Stimulated activated effector memory CD8-positive, alpha-beta T cell treated with anti-CD3 and anti-CD28 coated beads, Interleukin-12 subunit alpha, Interleukin-12 subunit beta, amount 100 ng/mL, for 72 hours (primary cell): ENCODE results near the gene CCDC167.

Experiments
- ATAC-seq: fragments of 150-1000 bp; cut with Tn5 transposase; 2 replicates; pipeline ENCODE4 v1.10.0; 2021
- DNase-seq, 2 donors: peaks; one replicate each; pipeline ENCODE4 v3.0.0; 2021 to 2022; ENCODE audit warnings: low spot score in 2 of 2
- H3K27ac Mint-ChIP-seq: one replicate; pipeline ENCODE4 v1.8.0; 2022; ENCODE audit warnings: mild to moderate bottlenecking, mixed read lengths
- H3K36me3 Mint-ChIP-seq: one replicate; pipeline ENCODE4 v1.8.0; 2022; ENCODE audit warnings: mild to moderate bottlenecking, mixed read lengths
- H3K4me1 Mint-ChIP-seq: one replicate; pipeline ENCODE4 v1.8.0; 2022; ENCODE audit warnings: mixed read lengths
- H3K4me3 Mint-ChIP-seq: one replicate; pipeline ENCODE4 v1.8.0; 2022; ENCODE audit warnings: mild to moderate bottlenecking, mixed read lengths
- H3K9me3 Mint-ChIP-seq: one replicate; pipeline ENCODE4 v1.8.0; 2022; ENCODE audit warnings: mixed read lengths

The CCDC167 gene

DNA sequence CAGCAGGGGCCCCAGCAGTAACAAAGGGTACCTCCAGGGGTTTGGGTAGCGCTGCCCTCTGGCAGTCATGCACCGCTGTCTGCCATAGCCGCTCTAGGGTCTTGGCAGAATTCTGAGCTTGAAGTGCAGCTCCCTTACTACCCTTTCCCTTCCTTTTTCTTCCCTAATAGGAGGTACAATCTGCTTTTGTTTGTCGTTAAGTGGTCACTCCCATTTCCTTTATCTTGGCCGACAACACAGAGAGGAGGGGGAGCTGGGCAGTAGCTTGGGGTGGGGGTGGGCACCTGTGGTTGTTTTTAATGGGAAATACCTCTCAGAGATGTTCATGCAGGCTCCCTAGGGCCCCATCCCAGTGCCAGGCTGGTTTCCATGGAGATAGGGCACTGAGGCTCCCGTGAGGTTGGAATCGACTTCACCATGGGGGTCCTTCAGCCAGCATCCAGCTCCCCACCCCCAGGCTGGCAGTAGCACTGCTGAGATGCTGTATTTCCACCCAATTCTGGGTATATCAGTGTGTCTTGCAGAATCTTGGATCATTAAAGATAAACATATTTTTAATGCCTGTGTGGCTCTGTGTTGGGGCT, 18.6 kb downstream of the CCDC167 start:
- Mint-ChIP-seq H3K9me3 (no peaks in the 10 kb centered on the region), H3K4me1 (peaks cover 19% of the 10 kb centered on the region), H3K27ac (peak overlapping the region; percentile 87), H3K36me3 (peaks cover 77% of the 10 kb centered on the region), H3K4me3 (no peak overlapping the region)
- DNase-seq: no peak
- no peak for ATAC-seq

DNA sequence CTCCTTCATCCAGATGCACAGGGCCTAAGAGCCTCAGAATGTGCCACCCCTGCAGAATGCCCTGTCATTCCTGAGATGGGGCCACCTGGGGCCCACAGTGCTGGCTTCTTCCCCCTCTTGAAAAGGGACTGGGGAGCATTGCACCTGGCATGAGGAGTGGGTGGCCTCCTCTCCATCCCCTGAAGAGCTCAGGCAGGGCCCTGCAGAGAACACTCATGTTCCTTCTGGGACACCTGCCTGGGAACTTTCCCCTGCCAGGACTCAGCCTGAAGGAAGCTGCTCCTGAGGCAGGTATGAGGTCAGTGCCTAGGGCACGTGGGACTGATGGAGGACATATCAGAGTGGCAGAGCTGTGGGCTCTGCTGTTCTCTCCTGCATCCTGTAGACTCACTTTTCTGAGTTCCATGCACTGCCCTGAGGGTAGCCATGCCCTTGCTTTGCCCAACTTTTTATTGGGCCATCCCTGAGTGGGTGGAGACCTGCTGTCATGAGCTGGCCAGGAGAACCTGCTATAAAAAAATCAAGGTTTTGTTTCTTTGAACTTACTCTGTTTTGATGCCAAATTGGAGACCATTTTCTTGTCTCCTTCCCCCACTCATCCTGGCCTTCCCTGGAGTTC, 19.5 kb downstream of the CCDC167 start:
- H3K4me1 Mint-ChIP-seq: peaks cover 19% of the 10 kb centered on the region
- H3K9me3 Mint-ChIP-seq: no peaks in the 10 kb centered on the region
- no peak for DNase-seq
- no peak overlapping the region for H3K4me3 Mint-ChIP-seq
- H3K27ac Mint-ChIP-seq: peak overlapping the region; percentile 43
- peaks cover 84% of the 10 kb centered on the region for H3K36me3 Mint-ChIP-seq
- ATAC-seq: no peak

DNA sequence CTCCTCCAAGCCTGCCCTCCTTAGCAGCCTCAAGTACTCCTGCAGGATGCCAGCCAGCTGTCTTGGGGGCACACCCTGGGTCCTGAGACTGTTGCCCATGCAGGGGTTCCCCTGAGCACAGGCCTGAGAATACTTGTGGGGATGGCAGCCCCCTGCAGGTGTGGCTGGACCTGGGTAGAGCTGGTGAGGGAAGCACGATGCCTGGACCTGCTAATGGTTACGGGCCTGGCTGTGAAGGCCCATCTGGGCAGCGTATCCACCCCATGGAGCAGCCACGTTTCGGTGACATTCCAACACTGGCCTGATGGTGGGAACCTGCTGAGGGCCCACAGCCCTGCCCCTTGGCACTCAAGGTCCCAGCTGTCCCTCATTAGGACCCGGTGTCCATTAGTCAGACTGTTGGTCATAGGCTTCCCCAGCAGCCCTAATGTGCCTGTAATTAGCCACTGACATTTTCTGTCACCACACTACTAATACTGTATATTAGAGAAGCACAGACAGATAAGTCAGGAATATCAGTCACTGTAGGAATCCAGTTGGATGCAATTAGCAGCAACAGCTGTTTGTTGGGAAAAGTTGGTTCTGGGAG, 20.3 kb downstream of the CCDC167 start:
- peaks cover 19% of the 10 kb centered on the region for H3K4me1 Mint-ChIP-seq
- no peak overlapping the region for H3K4me3 Mint-ChIP-seq
- no peaks in the 10 kb centered on the region for H3K9me3 Mint-ChIP-seq
- no peak for ATAC-seq
- no peak for DNase-seq
- peaks cover 90% of the 10 kb centered on the region for H3K36me3 Mint-ChIP-seq
- H3K27ac Mint-ChIP-seq: peak overlapping the region; percentile 74

DNA sequence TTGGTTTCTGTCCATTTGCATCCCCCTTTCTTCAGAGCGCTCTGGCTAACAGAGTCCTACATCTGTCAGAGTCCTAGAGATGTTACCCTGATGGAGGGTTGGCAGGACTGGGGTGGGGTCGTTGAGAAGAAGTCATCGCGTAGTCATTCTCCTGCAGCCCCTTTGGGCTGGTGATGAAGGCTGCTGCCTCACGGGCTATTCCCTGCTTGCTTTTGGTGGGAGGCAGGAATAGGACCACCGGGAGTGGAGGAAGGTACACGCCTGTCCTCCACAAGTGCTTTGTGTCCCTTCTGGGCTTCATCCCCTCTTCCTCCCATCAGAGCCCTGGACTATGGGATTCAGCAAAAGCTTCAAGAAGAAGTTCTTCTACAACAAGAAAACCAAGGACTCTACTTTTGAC, 20.9 kb downstream of the CCDC167 start:
- ATAC-seq (no peak), DNase-seq (no peak)
- peak overlapping the region; percentile 74 for H3K27ac Mint-ChIP-seq
- peaks cover 19% of the 10 kb centered on the region for H3K4me1 Mint-ChIP-seq
- no peak overlapping the region for H3K4me3 Mint-ChIP-seq
- H3K36me3 Mint-ChIP-seq: peaks cover 94% of the 10 kb centered on the region
- H3K9me3 Mint-ChIP-seq: no peaks in the 10 kb centered on the region

DNA sequence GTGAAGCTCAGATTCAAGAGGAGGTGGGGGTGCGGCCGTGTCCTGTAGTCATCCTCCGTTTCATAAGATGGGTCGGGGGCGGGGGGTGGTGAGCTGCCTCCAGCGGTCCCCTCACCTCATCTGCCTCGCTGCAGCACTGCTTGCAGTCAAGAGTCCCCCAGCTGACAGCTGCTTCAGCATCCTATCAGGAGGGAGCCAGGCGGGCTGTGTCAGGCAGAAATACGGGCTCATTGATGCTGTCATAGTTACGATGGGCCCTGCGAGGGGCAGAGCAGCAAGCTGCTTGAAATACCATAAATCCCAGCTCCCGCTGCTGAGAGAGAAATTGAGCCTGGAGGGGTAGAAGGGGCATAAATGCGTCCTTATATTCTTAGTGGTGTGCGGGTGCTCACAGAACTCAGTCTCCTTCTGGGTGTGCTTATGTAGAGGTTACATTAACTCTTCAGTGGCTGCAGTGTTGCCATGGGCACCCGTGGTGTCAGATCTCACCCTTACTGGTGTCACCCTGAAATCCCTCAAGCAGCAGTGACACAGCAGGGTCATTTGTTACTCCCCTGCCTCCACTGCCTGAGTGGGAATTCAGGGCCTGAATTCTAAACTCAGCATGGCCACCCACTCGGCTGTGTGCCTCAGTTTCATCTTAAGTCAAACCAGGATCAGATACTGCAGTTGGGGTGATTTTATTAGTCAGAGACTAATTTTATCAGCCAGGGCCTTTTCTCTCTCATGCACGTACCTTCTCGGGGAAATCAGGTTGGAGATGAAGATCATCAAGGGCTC, 21.8 kb downstream of the CCDC167 start:
- H3K36me3 Mint-ChIP-seq: peaks cover 94% of the 10 kb centered on the region
- H3K27ac Mint-ChIP-seq: peak overlapping the region; percentile 74

GRCh38 chr6:37477191-37477590, 22.5 kb downstream of the CCDC167 start:
- peaks cover 10% of the 10 kb centered on the region for H3K4me1 Mint-ChIP-seq
- H3K27ac Mint-ChIP-seq: no peak overlapping the region
- no peak overlapping the region for H3K4me3 Mint-ChIP-seq
- DNase-seq (no peak), ATAC-seq (no peak)
- peaks cover 94% of the 10 kb centered on the region for H3K36me3 Mint-ChIP-seq
- no peaks in the 10 kb centered on the region for H3K9me3 Mint-ChIP-seq

More for the DNA sequence above, 21.8 kb downstream of the CCDC167 start:
- no peak overlapping the region for H3K4me3 Mint-ChIP-seq
- DNase-seq (no peak), ATAC-seq (peak; percentile 31)
- no peaks in the 10 kb centered on the region for H3K9me3 Mint-ChIP-seq
- peaks cover 16% of the 10 kb centered on the region for H3K4me1 Mint-ChIP-seq

DNA sequence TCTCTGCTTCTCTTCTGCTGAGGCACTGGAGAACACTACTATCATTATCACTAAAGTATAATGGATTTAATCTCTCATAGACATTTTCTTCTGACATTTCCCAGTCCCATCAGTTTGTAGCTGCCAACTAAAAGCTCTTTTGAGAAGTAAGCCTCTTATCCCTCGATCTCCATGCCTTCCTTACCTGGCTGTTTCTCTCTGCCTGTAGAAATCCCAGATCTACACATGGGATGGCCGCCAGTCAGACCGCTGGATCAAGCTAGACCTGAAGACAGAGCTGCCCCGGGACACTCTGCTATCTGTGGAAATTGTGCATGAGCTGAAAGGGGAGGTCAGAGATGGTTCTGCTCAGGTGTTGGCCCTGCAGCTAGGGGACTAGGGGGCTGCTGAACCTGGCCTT, 25.4 kb downstream of the CCDC167 start:
- no peaks in the 10 kb centered on the region for H3K9me3 Mint-ChIP-seq
- ATAC-seq (no peak), DNase-seq (no peak)
- peak overlapping the region; percentile 43 for H3K27ac Mint-ChIP-seq
- no peak overlapping the region for H3K4me3 Mint-ChIP-seq
- H3K4me1 Mint-ChIP-seq: peaks cover 8% of the 10 kb centered on the region
- H3K36me3 Mint-ChIP-seq: peaks cover 94% of the 10 kb centered on the region

DNA sequence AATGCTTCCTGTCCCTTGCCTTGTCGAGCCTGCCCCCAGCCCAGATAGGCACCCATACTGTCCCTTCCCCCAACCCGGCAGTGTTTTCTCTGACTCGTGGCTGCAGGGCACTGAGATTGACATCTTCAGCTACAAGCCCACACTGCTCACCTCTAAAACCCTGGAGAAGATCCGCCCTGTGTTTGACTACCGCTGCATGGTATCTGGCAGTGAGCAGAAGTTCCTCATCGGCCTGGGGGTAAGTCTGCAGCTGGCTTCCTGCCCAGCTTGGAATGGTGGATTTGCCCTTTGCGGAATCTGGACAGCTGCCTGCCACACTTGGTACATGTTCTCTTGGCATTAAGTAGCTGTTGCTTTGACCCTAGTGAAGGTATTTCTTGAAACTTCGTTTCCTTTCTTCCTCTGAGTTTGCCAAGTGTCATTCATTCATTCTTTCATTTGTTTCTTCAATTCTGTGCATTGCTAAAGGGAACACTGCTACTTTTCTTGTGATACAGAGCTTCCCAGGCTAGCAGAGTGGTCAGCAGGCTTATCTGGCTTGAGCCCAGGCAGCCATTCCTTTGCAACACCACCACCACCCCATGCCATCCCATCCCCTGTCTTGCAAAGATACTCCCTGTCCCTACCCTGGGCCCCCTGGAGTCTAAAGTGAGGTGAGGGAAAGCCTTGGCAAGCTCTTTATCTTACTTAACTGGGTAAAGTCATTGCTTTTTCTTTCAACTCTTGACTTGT, 26.2 kb downstream of the CCDC167 start:
- Mint-ChIP-seq H3K27ac (peak overlapping the region; percentile 70), H3K9me3 (no peaks in the 10 kb centered on the region), H3K4me3 (no peak overlapping the region), H3K4me1 (peaks cover 8% of the 10 kb centered on the region), H3K36me3 (peaks cover 91% of the 10 kb centered on the region)
- no peak for ATAC-seq
- DNase-seq: no peak

GRCh38 chr6:37467718-37468117, 32.0 kb downstream of the CCDC167 start:
- H3K36me3 Mint-ChIP-seq: peaks cover 90% of the 10 kb centered on the region
- DNase-seq (no peak), ATAC-seq (no peak)
- H3K9me3 Mint-ChIP-seq: no peaks in the 10 kb centered on the region
- H3K27ac Mint-ChIP-seq: no peak overlapping the region
- H3K4me3 Mint-ChIP-seq: no peak overlapping the region
- H3K4me1 Mint-ChIP-seq: no peaks in the 10 kb centered on the region

DNA sequence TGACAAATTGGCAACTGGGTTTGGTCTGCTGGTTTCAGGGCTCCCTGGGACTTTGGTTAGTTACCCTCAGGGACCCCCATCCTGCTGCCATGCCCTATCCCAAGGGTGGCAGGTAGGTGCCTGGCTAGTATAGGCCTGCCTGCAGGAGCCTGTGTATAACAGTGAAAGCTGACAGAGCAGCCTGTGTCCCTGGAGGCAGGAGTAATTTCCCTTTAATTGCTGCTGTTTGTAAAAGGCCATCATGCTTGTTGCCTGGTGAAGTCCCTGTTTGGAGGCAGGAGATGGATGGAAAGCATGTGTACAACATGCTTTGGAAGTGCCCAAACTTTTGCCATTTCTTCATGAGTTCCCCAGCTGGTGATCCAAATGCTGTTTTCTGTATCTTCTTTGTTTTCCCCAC, 36.6 kb downstream of the CCDC167 start:
- H3K4me1 Mint-ChIP-seq: no peaks in the 10 kb centered on the region
- no peak for DNase-seq
- no peaks in the 10 kb centered on the region for H3K9me3 Mint-ChIP-seq
- peaks cover 91% of the 10 kb centered on the region for H3K36me3 Mint-ChIP-seq
- H3K27ac Mint-ChIP-seq: no peak overlapping the region
- no peak overlapping the region for H3K4me3 Mint-ChIP-seq
- ATAC-seq: no peak

- H3K36me3 Mint-ChIP-seq: peaks cover 91% of the 10 kb centered on the region
- no peak for DNase-seq
Measured at GRCh38 chr6:37460805-37461204, 38.9 kb downstream of the CCDC167 start.

GRCh38 chr6:37459981-37460800, 39.5 kb downstream of the CCDC167 start:
- no peaks in the 10 kb centered on the region for H3K4me1 Mint-ChIP-seq
- DNase-seq (no peak), ATAC-seq (no peak)
- H3K4me3 Mint-ChIP-seq: no peak overlapping the region
- no peaks in the 10 kb centered on the region for H3K9me3 Mint-ChIP-seq
- H3K27ac Mint-ChIP-seq: peak overlapping the region; percentile 64
- H3K36me3 Mint-ChIP-seq: peaks cover 92% of the 10 kb centered on the region

More at GRCh38 chr6:37460805-37461204, 38.9 kb downstream of the CCDC167 start:
- no peaks in the 10 kb centered on the region for H3K4me1 Mint-ChIP-seq
- H3K27ac Mint-ChIP-seq: peak overlapping the region; percentile 52
- H3K4me3 Mint-ChIP-seq: no peak overlapping the region
- ATAC-seq: no peak
- no peaks in the 10 kb centered on the region for H3K9me3 Mint-ChIP-seq

DNA sequence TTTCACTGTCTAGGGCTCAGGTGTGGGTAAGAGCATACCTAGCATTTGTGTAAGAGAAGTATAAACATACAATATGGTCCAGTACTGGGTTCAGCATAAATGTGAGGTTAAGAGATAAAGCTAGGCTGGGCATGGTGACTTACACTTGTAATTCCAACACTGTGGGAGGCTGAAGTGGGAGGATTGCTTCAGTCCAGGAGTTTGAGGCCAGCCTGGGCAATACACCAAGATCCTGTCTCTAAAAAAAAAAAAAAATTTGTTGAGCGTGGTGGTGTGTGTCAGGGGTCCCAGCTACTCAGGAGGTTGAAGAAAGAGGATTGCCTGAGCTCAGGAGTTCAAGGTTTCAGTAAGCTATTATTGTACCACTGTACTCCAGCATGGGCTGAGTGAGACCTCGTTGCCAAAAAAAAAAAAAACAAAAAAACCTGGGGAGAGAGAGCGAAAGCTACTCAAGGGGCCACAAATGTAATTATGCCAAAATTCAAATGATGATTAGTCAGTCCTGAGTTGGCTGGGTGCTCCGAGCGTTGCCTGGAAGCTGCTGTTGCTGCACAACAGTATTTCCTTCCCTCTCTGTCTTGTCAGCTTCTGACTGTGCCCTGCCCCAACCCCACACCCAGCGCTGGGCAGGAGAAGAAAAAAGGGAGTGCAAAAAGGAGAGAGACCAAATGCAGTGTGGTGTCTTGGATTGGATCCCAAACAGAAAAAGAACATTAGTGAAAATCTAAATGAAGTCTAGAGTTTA, 42.7 kb downstream of the CCDC167 start:
- Mint-ChIP-seq H3K9me3 (no peaks in the 10 kb centered on the region), H3K36me3 (peaks cover 92% of the 10 kb centered on the region), H3K27ac (peak overlapping the region; percentile 64), H3K4me3 (no peak overlapping the region), H3K4me1 (peaks cover 13% of the 10 kb centered on the region)
- ATAC-seq: no peak
- no peak for DNase-seq

DNA sequence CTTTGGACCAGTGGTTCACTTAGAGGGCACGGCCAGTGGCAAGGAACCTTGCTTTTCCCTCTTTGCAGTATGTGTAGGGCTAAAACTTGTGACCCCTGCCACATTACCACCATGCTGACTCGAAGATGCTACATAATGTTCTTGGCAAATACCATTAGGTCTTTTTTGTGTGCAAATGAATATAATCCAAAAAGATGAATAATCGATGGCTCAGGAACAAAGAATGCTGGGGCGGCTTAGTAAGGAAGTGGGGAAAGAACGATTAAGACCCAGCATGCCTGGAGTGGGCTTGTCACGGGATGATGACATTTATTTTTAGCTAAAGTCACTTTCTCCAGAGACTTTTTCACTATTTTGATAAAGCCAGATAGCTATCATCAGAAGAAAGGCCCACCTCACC, 43.6 kb downstream of the CCDC167 start:
- Mint-ChIP-seq H3K4me1 (peaks cover 20% of the 10 kb centered on the region), H3K36me3 (peaks cover 93% of the 10 kb centered on the region), H3K27ac (no peak overlapping the region), H3K4me3 (no peak overlapping the region), H3K9me3 (no peaks in the 10 kb centered on the region)
- DNase-seq (no peak), ATAC-seq (no peak)
